ENCODE data around the gene CD44. TPM values are rescaled to one million over a fixed set of nuclear protein-coding genes. Genes with fewer than 3 reads are reported as not detected.

CD44 gene
- total RNA-seq, 1 donor from 2014 or later: 2.6 TPM

DNA sequence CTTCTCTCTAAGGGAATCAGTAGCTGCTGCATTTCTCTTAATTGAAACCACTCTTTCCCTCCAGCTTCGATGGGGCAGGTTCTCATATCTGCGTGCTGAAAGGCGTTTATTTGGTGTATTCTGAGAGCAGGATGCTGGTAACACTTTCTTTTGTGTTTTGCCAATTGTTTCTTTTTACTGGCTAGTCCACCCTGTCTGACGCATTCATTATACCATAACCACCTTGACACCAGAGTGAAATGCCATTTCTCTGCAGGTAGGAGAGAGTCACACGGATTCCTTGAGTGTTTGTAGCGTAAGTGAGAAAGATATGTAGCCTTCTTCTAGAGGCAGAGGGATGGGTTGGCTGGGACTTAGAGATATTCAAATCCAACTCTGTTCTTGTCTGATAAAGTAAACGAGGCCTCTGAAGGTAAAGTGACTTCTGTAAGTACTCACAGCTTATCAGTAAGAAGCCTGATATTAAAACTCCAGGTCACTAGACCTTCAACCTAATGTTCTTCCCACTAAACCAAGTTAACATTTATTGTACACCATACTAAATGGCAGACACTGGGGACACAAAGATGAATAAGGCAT lies 21.4 kb downstream of the CD44 start:
- no peak for DNase-seq

- DNase-seq: no peak
These were observed 22.1 kb downstream of the CD44 start for GRCh38 chr11:35160902-35161597.

DNA sequence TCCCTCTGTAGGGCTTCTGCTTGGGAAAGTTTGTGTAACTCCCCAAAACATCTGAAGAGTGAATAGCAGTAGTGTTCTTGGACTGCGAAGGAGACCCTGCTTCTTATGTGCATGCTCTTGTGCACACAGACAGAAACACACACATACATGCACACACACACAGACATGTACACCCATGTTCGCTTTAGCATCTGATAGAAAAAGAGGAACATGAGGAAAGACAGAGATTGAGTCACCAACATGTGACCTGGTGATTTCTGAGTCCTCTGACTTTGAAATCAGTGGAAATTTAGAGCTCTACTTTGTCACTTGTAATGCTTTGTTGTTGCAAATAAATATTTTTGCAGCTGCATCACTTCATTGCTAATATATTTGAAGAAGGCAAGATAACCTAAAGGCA lies 23.8 kb downstream of the CD44 start:
- DNase-seq: no peak

DNA sequence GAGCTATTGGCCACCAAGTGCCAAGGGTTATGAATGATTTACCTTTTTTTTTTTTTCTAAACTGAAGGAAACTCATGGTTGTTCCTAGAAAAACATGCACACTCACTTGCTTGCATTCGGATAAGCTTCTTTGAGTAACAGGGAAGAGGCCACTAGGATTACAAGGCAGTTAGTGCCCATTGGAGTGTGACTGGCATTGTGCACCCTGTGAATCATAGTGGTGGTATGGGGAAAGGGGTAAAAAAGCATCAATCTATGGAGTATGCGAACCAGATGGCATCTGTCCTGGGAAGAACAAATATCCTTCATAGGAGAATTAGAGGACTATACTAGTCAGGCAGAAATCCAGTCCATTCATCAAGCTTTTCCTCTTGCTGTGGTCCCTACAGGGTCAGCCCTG lies 24.2 kb downstream of the CD44 start:
- no peak for DNase-seq

DNA sequence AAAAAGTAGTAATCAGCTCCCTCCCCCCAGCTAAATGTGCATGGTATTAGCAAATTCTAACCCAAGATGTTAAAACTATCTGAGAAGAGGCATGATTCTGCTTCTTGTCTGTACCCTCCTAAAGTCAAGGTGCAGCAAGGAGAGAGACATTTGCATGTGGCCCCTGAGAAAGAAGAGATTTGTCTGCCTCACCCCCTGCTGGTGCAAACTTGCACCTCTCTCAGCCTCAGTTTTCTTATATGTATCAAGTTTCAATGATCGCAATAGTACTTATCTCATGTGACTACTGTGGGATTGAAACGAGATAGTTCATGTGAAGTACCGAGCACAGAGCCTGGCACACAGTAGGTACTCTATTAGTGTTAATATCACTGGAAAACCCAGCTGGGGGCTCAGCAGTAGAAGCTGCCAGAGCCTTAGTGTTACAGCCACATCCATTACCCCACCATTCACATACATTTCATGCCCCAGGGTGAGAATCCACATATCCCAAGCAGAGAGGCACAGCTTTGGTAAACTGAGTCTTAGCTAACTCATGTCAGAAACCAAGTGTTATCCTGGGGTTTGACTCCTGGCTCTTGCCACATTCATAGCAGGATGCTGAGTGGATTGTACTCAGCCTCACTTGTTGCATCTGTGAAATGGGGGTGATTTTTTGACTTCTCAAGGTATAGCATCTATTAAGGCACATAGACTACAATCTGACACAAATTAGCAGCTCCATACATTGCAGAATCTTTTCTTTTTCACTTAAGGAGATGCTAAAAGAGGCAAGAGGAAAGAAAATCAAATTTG lies 24.9 kb downstream of the CD44 start:
- DNase-seq: no peak

- DNase-seq: no peak
These were observed 26.1 kb downstream of the CD44 start for GRCh38 chr11:35165030-35165422.

- peak; percentile 58 for DNase-seq
These were observed 26.7 kb downstream of the CD44 start for GRCh38 chr11:35165423-35166368.

DNA sequence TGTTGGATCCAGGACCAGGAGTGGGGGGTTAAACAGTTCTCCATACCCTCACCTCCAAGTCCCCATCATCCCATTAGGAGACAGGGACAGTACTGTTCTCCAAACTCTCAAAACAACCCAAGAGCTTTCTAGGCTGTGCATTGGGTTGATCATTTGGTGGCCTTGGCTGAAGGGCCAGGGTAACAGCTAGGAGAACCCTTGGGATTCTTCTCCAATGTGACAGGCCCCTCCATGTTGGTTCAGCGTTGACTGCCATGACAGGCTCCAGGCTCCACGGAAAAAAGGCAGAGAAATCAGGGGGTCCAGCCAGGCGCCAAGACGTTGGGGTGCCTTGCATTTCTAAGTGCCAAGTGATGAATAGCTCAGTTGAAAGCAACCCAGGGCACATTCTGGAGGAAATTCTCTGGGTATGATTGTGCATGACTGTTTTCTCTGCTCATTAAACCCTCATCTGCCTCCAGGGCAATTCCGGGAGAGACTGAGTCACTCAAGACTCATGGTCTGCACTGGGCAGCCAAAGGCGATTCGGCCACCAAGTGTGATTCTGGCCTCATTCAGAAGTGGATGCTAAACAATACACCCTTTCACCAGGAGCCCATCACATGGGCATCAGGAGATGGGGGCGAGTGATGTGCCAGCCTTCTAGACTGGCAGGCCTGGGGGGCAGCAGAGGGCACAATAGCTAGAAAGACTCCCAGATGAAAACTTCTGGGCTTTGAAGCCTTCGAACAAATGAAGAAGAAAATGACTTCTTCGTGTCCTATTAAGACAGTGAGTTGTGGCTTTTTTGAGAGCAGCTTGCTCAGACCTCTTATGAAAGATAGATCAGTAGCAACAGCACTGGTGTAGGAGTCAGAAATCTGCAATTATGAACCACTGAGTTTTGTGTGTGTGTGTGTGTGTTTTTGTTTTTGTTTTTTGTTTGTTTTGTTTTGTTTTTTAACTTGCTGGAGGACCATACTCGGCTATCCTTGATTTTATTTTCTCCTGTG lies 27.7 kb downstream of the CD44 start:
- peak; percentile 76 for DNase-seq

- DNase-seq: no peak
These were observed 28.5 kb downstream of the CD44 start for GRCh38 chr11:35167426-35167954.

DNA sequence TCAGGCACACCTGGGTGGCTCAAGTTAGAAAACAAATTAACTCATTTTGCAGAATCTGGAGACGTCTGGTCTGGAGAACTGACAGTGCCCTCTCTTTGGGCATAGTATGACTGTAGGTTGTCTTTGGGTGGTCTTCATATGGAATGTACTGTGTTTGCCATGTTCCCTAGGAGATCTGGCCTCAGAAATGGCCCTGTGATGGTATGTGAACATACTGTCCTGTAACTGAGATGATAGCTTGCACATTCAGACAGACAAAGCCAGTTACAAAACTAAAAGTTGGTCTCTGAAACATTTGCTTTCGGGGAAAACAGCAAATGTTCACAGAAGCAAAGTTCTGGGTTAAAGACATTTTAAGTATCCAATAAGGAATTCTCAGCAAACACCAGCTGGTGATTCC lies 29.7 kb downstream of the CD44 start:
- no peak for DNase-seq

DNA sequence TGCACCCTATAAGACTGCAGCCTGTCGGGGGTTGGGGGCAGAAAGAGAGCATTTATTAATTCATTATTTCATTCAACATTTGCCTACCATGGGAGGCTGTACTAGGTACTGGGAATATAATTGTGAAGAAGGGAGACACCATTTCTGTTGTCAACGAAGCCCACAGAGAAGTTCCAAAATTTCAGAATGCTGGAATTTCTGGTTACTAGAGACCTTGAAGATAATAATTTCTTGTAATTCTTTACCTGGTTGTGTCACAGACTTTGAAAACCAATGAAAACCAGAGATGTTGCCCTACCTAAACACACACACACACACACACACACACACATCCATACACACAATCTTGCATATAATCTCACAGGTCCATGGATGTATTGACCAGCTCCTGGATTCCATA lies 30.1 kb downstream of the CD44 start:
- DNase-seq: no peak

GRCh38 chr11:35169754-35170153 lies 30.8 kb downstream of the CD44 start:
- DNase-seq: no peak

GRCh38 chr11:35170503-35170902 lies 31.5 kb downstream of the CD44 start:
- DNase-seq: no peak

DNA sequence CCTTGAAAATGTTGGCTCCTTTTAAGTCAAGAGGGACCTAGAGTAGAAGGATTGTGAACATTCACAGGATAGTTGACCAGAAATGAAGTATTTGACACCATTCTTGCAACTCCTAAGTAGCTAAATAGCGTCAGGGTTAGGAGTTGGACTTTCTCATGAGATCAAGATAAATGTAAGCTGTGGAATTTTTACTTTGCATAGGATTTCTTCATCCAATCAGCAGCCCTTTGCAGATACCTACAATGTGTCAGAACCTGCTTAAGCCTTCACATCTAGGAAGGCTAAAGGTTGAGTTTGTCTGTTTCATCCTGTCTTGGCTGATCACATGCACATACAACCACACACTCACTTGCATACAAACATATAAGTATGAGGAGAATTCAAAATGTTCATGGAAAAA lies 32.3 kb downstream of the CD44 start:
- no peak for DNase-seq

GRCh38 chr11:35173011-35173511 lies 34.1 kb downstream of the CD44 start:
- DNase-seq: no peak

GRCh38 chr11:35173616-35174566 lies 34.9 kb downstream of the CD44 start:
- DNase-seq: no peak

GRCh38 chr11:35174666-35175065 lies 35.7 kb downstream of the CD44 start:
- no peak for DNase-seq

DNA sequence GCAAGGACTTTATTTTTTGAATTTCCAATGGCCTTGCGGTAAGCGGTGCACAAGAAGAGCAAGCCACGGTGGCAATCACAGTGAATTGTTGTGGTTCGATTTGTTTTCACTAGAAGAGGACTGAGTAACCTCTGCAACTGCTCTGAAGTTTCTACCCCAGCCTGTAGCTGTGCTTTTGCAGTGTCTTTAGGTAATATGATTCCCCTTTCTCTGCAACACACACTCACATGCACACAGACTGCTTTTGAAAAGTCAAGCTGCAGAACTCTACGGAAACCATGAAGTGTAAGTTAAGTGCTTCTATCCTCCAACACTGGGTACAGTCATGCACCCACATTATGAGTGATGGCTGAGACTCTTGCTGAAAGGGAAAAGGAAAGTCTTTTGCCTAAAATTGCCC lies 38.4 kb downstream of the CD44 start:
- DNase-seq: no peak

- DNase-seq: no peak
These were observed 39.3 kb downstream of the CD44 start for GRCh38 chr11:35178067-35178805.

All from dermis blood vessel endothelial cell (primary cell).